Osteocyte (in vitro differentiated cells): ENCODE measurements around the gene CELF4. TPM values are rescaled to one million over a fixed set of nuclear protein-coding genes. Genes with fewer than 3 reads are reported as not detected.

Source experiments
- DNase-seq: peaks from one replicate; pipeline ENCODE4 v3.0.0; 2021; ENCODE audit warnings: mixed read lengths; ENCODE audit not compliant: unreplicated experiment; ENCODE audit errors: extremely low spot score
- H3K27ac Mint-ChIP-seq: one replicate; pipeline ENCODE4 v1.8.0; 2021; ENCODE audit warnings: mild to moderate bottlenecking, mixed read lengths; ENCODE audit not compliant: unreplicated experiment
- H3K27me3 Mint-ChIP-seq: one replicate; pipeline ENCODE4 v1.8.0; 2021; ENCODE audit warnings: mixed read lengths; ENCODE audit not compliant: unreplicated experiment
- H3K36me3 Mint-ChIP-seq: one replicate; pipeline ENCODE4 v1.8.0; 2021; ENCODE audit warnings: mixed read lengths; ENCODE audit not compliant: unreplicated experiment
- H3K4me1 Mint-ChIP-seq: one replicate; pipeline ENCODE4 v1.8.0; 2021; ENCODE audit warnings: mixed read lengths; ENCODE audit not compliant: unreplicated experiment
- H3K4me3 Mint-ChIP-seq: one replicate; pipeline ENCODE4 v1.8.0; 2021; ENCODE audit warnings: mild to moderate bottlenecking, moderate library complexity, mixed read lengths; ENCODE audit not compliant: unreplicated experiment
- H3K9me3 Mint-ChIP-seq: one replicate; pipeline ENCODE4 v1.8.0; 2021; ENCODE audit warnings: mixed read lengths; ENCODE audit not compliant: unreplicated experiment
- CTCF ChIP-seq: fragments of 200-600 bp; sonication (generic); IDR thresholded peaks from 2 replicates; pipeline ENCODE4 v1.5.0; 2021; ENCODE audit warnings: antibody characterized with exemption, mild to moderate bottlenecking, moderate library complexity
- total RNA-seq: library from RNA; stranded (reverse); gene quantifications from 2 replicates; pipeline ENCODE4 v1.2.1, GENCODE V29; 2021

The CELF4 gene
- total RNA-seq, 1 donor from 2014 or later: not detected

DNA sequence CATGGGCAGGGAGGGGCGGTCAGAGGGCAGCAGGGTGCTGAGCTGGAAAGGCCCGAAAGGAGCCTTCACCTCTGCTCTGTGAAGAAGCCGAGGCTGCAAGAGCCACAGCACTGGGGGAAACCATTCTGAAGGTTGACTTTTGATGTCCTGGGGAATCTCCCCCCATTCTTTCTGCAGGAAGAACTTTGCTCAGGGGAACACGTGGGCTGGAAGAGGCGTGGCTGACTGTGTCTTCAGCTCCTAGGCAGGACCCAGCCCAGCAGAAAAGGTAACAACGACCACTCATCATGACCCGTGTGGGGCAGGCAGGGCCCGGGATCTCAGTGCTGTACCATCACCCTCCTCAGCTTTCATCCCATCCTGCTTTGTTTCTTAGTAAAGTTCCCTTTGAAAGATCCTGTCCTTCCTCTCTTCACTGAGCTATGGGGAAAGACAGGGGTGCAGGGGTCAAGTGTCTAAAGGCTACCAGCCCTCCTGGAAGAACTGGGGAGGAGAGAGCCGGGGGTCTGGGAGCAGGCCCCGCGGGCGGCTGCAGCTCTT lies 312.7 kb downstream of the CELF4 start:
- peaks cover 57% of the 10 kb centered on the region for H3K27me3 Mint-ChIP-seq
- no peak for TF ChIP-seq CTCF
- DNase-seq: no peak
- H3K4me3 Mint-ChIP-seq: peak overlapping the region; percentile 47
- H3K36me3 Mint-ChIP-seq: peaks cover 2% of the 10 kb centered on the region
- H3K4me1 Mint-ChIP-seq: peaks cover 3% of the 10 kb centered on the region
- no peak overlapping the region for H3K27ac Mint-ChIP-seq
- H3K9me3 Mint-ChIP-seq: no peaks in the 10 kb centered on the region

DNA sequence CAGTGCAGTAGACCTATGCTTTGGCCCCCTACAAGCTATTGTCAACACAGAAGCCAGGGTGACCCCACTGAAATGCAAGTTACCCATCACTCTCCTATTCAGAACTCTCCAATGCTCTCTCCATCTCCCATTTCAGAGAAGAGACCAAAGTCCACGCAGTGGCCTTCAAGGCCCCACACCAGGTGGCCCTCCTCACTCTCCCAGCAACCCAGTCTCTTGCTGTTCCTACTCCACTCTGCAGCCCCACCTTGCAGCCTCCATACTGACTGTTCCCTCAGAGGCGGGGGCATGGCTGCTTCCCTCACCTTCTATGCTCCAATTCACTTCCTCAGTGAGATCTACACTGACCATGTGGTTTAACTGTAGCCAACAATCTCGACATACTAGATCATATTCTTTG lies 313.3 kb downstream of the CELF4 start:
- peaks cover 52% of the 10 kb centered on the region for H3K27me3 Mint-ChIP-seq
- H3K4me1 Mint-ChIP-seq: peaks cover 3% of the 10 kb centered on the region
- H3K36me3 Mint-ChIP-seq: peaks cover 2% of the 10 kb centered on the region
- H3K9me3 Mint-ChIP-seq: no peaks in the 10 kb centered on the region
- no peak overlapping the region for H3K4me3 Mint-ChIP-seq
- no peak for TF ChIP-seq CTCF
- DNase-seq: no peak
- H3K27ac Mint-ChIP-seq: no peak overlapping the region

DNA sequence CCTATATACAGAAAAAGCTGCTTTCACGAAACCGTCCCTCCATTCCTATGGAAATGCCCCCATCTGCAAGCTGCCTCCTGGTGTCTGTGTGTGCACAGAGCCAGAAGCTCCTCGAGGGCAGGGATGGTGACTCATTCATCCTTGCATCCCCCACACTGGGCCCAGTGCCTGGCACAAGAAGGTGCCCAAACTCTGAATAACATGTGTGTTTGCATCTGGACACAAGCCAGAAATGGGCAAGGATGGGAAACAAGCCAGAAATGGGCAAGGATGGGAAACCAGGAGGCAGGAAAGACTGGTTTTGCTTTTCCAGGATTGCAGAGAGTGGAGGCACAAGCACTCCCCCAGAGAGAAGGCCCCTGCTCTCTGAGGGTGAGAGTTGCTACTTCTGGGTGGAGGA lies 313.9 kb downstream of the CELF4 start:
- H3K4me1 Mint-ChIP-seq: peaks cover 3% of the 10 kb centered on the region
- no peak for TF ChIP-seq CTCF
- DNase-seq: no peak
- H3K27me3 Mint-ChIP-seq: peaks cover 51% of the 10 kb centered on the region
- H3K36me3 Mint-ChIP-seq: peaks cover 2% of the 10 kb centered on the region
- no peak overlapping the region for H3K4me3 Mint-ChIP-seq
- no peaks in the 10 kb centered on the region for H3K9me3 Mint-ChIP-seq
- no peak overlapping the region for H3K27ac Mint-ChIP-seq

DNA sequence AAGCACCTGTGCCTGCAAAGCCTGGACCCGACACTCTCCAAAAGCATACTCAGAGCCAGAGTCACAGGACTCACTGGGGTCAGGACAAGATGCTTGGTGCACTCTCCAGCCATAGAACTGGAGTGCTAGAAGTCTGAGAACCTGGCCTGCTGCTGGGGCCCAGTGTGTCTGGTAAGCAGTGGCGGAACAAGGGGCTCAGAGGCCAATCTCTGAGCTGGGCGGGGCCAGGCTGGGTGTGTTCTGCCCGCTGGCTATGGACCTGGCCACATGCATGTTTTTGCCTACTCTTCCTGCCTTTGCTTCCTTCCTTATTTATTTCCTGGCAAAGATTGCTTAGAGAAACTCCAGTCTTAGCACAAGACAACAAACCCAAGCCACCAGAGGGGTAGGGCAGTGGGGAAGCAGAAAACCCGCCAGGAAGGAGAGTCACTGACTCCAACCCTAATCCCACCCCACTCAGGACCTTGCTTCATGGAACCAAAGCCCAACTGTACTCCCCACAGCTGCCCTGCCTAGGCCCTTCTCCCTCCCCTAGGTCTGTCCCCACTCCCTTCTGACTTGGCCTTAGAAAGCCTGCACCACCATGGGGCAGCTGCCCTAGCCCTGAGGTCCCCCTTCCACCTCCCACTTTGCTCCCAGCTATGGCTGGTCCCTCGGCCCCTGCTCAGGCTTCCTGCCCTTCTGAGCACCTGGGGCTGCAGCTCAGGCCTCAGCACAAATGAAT lies 315.5 kb downstream of the CELF4 start:
- no peak for DNase-seq
- no peak for TF ChIP-seq CTCF
- H3K36me3 Mint-ChIP-seq: peaks cover 2% of the 10 kb centered on the region
- H3K4me3 Mint-ChIP-seq: no peak overlapping the region
- H3K27ac Mint-ChIP-seq: no peak overlapping the region
- H3K4me1 Mint-ChIP-seq: peaks cover 3% of the 10 kb centered on the region
- peaks cover 51% of the 10 kb centered on the region for H3K27me3 Mint-ChIP-seq
- H3K9me3 Mint-ChIP-seq: no peaks in the 10 kb centered on the region

GRCh38 chr18:37249171-37249886 lies 316.3 kb downstream of the CELF4 start:
- H3K27ac Mint-ChIP-seq: no peak overlapping the region
- no peak for DNase-seq
- no peaks in the 10 kb centered on the region for H3K9me3 Mint-ChIP-seq
- H3K27me3 Mint-ChIP-seq: peaks cover 50% of the 10 kb centered on the region
- H3K4me1 Mint-ChIP-seq: no peaks in the 10 kb centered on the region
- H3K4me3 Mint-ChIP-seq: no peak overlapping the region
- no peak for TF ChIP-seq CTCF
- peaks cover 5% of the 10 kb centered on the region for H3K36me3 Mint-ChIP-seq
